OCI-LY1 (cell line): Measurements from ENCODE around the gene DYNLT3.

Experiments used
- H2AFZ ChIP-seq: fragments of 200-600 bp; sonication (generic), shearing (Covaris generic); 2 replicates; pipeline ENCODE4 v1.6.0; 2014; ENCODE audit warnings: antibody characterized with exemption, mild to moderate bottlenecking, low read length
- H3F3A ChIP-seq: fragments of 200-600 bp; sonication (generic), shearing (Covaris generic); 2 replicates; pipeline ENCODE4 v1.6.0; 2014; ENCODE audit warnings: mild to moderate bottlenecking, antibody characterized with exemption, low read length, moderate library complexity; ENCODE audit not compliant: insufficient read depth
- H3K27ac ChIP-seq: fragments of 200-600 bp; sonication (generic); 2 replicates; pipeline ENCODE4 v1.5.1; 2014; ENCODE audit warnings: low read length, mixed run types, mild to moderate bottlenecking, low read depth; ENCODE audit not compliant: poor library complexity, severe bottlenecking
- H3K27me3 ChIP-seq: fragments of 200-600 bp; sonication (generic); 2 replicates; pipeline ENCODE4 v1.6.0; 2014; ENCODE audit warnings: antibody characterized with exemption, mild to moderate bottlenecking, low read length, moderate library complexity; ENCODE audit not compliant: insufficient read depth
- H3K36me3 ChIP-seq: fragments of 200-600 bp; sonication (generic); 2 replicates; pipeline ENCODE4 v1.6.1; 2014; ENCODE audit warnings: mild to moderate bottlenecking, antibody characterized with exemption, low read length, moderate library complexity, mixed read lengths; ENCODE audit not compliant: insufficient read depth
- H3K4me1 ChIP-seq: fragments of 200-600 bp; sonication (generic); 2 replicates; pipeline ENCODE4 v1.5.1; 2014; ENCODE audit warnings: mild to moderate bottlenecking, low read length, moderate library complexity; ENCODE audit not compliant: insufficient read depth, severe bottlenecking
- H3K4me2 ChIP-seq: fragments of 200-600 bp; sonication (generic), shearing (Covaris generic); 2 replicates; pipeline ENCODE4 v1.6.1; 2014; ENCODE audit warnings: low read length
- H3K4me3 ChIP-seq: fragments of 200-600 bp; sonication (generic); 2 replicates; pipeline ENCODE4 v1.5.1; 2014; ENCODE audit warnings: low read length, low read depth, mild to moderate bottlenecking, mixed read lengths; ENCODE audit not compliant: poor library complexity, severe bottlenecking
- H3K79me2 ChIP-seq: fragments of 200-600 bp; shearing (Covaris generic); 2 replicates; pipeline ENCODE4 v1.6.1; 2016; ENCODE audit warnings: mixed run types, low read length, mixed read lengths; ENCODE audit not compliant: insufficient read depth
- H3K9ac ChIP-seq: fragments of 200-600 bp; sonication (generic), shearing (Covaris generic); 2 replicates; pipeline ENCODE4 v1.6.1; 2014; ENCODE audit warnings: mild to moderate bottlenecking, low read length, mixed read lengths
- H3K9me2 ChIP-seq: fragments of 200-600 bp; sonication (generic), shearing (Covaris generic); 2 replicates; pipeline ENCODE4 v1.6.1; 2014; ENCODE audit warnings: low read depth, mild to moderate bottlenecking, low read length, mixed read lengths
- H3K9me3 ChIP-seq: fragments of 200-600 bp; shearing (Covaris generic); 2 replicates; pipeline ENCODE4 v1.6.1; 2014; ENCODE audit warnings: low read length, mixed read lengths
- H4K20me1 ChIP-seq: fragments of 200-600 bp; sonication (generic), shearing (Covaris generic); 2 replicates; pipeline ENCODE4 v1.6.0; 2016; ENCODE audit warnings: mild to moderate bottlenecking, low read length; ENCODE audit not compliant: insufficient read depth
- CTCF ChIP-seq: fragments of 200-600 bp; sonication (generic), shearing (Covaris generic); IDR thresholded peaks from 2 replicates; pipeline ENCODE4 v1.5.1; 2017; ENCODE audit warnings: mild to moderate bottlenecking, antibody characterized with exemption, low read length, moderate library complexity, mixed read lengths
- EZH2 ChIP-seq: fragments of 200-600 bp; sonication (generic), shearing (Covaris generic); IDR thresholded peaks from 2 replicates; pipeline ENCODE4 v1.8.0; 2017; ENCODE audit warnings: borderline replicate concordance, mixed run types, mild to moderate bottlenecking, antibody characterized with exemption, low read length, moderate library complexity, mixed read lengths

DYNLT3 gene

GRCh38 chrX:37867536-37868153 is 20.3 kb upstream of the DYNLT3 start:
- Histone ChIP-seq H3K4me1 (no peaks in the 10 kb centered on the region), H3K9ac (no peak overlapping the region), H2AFZ (peak overlapping the region; percentile 63; the same call in 1 of the 2 replicates), H3K9me2 (no peaks in the 10 kb centered on the region), H3K27ac (no peak overlapping the region), H3F3A (no peaks in the 10 kb centered on the region), H4K20me1 (no peaks in the 10 kb centered on the region), H3K36me3 (no peaks in the 10 kb centered on the region), H3K27me3 (no peaks in the 10 kb centered on the region), H3K4me2 (no peak overlapping the region), H3K9me3 (no peaks in the 10 kb centered on the region), H3K4me3 (peak overlapping the region; percentile 18), H3K79me2 (no peaks in the 10 kb centered on the region)
- TF ChIP-seq EZH2: no peak

GRCh38 chrX:37863728-37864127 is 16.4 kb upstream of the DYNLT3 start:
- H2AFZ ChIP-seq: no peak overlapping the region
- H3K9me3 ChIP-seq: no peaks in the 10 kb centered on the region
- TF ChIP-seq EZH2 (no peak), CTCF (no peak)
- no peaks in the 10 kb centered on the region for H3K9me2 ChIP-seq
- no peaks in the 10 kb centered on the region for H3K4me1 ChIP-seq
- H3K27ac ChIP-seq: no peak overlapping the region
- no peak overlapping the region for H3K4me2 ChIP-seq
- H3F3A ChIP-seq: no peaks in the 10 kb centered on the region
- H3K9ac ChIP-seq: no peak overlapping the region
- H3K79me2 ChIP-seq: no peaks in the 10 kb centered on the region
- no peak overlapping the region for H3K4me3 ChIP-seq
- no peaks in the 10 kb centered on the region for H3K36me3 ChIP-seq
- H4K20me1 ChIP-seq: no peaks in the 10 kb centered on the region
- no peaks in the 10 kb centered on the region for H3K27me3 ChIP-seq

GRCh38 chrX:37862851-37863250 is 15.5 kb upstream of the DYNLT3 start:
- Histone ChIP-seq H3K9me3 (no peaks in the 10 kb centered on the region), H3K4me1 (no peaks in the 10 kb centered on the region), H3K4me3 (no peak overlapping the region), H4K20me1 (no peaks in the 10 kb centered on the region), H3F3A (no peaks in the 10 kb centered on the region), H3K4me2 (no peak overlapping the region), H2AFZ (no peak overlapping the region), H3K27me3 (no peaks in the 10 kb centered on the region), H3K27ac (no peak overlapping the region), H3K79me2 (no peaks in the 10 kb centered on the region), H3K9ac (no peak overlapping the region), H3K36me3 (no peaks in the 10 kb centered on the region), H3K9me2 (no peaks in the 10 kb centered on the region)
- TF ChIP-seq EZH2 (no peak), CTCF (no peak)

DNA sequence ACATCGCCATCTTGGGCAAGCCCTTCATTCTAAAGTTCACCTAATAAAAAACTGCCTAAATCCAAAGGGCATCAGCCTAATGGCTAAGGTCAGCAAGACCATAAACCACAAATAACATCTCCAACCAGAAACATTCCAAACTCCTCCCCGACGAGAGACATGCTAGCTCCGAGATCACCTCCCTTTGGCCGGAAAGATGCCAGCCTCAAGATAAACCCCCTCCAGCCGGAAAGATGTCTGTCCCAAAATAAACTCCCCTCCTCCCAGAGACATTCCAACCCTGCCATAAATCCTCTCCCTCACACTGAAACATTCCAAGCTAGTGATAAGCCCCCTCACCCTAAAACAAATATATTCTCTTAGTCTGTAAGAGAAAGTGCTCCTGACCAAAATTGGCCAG is 13.3 kb upstream of the DYNLT3 start:
- H3K9me3 ChIP-seq: no peaks in the 10 kb centered on the region
- no peak overlapping the region for H3K4me3 ChIP-seq
- H3K36me3 ChIP-seq: no peaks in the 10 kb centered on the region
- TF ChIP-seq CTCF: no peak
- no peak for TF ChIP-seq EZH2
- no peaks in the 10 kb centered on the region for H3K27me3 ChIP-seq
- H2AFZ ChIP-seq: no peak overlapping the region
- no peaks in the 10 kb centered on the region for H3K4me1 ChIP-seq
- H3K79me2 ChIP-seq: no peaks in the 10 kb centered on the region
- H3F3A ChIP-seq: no peaks in the 10 kb centered on the region
- no peaks in the 10 kb centered on the region for H4K20me1 ChIP-seq
- H3K4me2 ChIP-seq: no peak overlapping the region
- no peak overlapping the region for H3K27ac ChIP-seq
- no peak overlapping the region for H3K9ac ChIP-seq
- H3K9me2 ChIP-seq: no peaks in the 10 kb centered on the region
